IPS DF 6.9 (cell line): ENCODE results near the gene ZNF536.
"Not testable (repeated sequence)": the region's sequence is repeated elsewhere in the genome, so short reads cannot be mapped to it uniquely, and the experiment has no call there.

Experiments used
- DNase-seq: peaks from one replicate; pipeline ENCODE4 v3.0.0-alpha.2; 2013; ENCODE audit warnings: low read depth, low spot score
- H3K27ac ChIP-seq: one replicate; pipeline ENCODE4 v1.5.1; 2013; ENCODE audit warnings: low read length, control low read depth
- H3K27me3 ChIP-seq: 2 replicates; pipeline ENCODE4 v1.6.1; 2013; ENCODE audit warnings: mild to moderate bottlenecking, low read length; ENCODE audit not compliant: control insufficient read depth, insufficient read depth
- H3K36me3 ChIP-seq: 2 replicates; pipeline ENCODE4 v1.6.1; 2013; ENCODE audit warnings: low read length; ENCODE audit not compliant: control insufficient read depth, insufficient read depth
- H3K4me1 ChIP-seq: 2 replicates; pipeline ENCODE4 v1.6.1; 2013; ENCODE audit warnings: low read length; ENCODE audit not compliant: control insufficient read depth, insufficient read depth
- H3K4me3 ChIP-seq: 2 replicates; pipeline ENCODE4 v1.5.1; 2013; ENCODE audit warnings: mild to moderate bottlenecking, low read length
- H3K9me3 ChIP-seq: 2 replicates; pipeline ENCODE4 v1.6.1; 2013; ENCODE audit warnings: low read length, inconsistent platforms; ENCODE audit not compliant: control insufficient read depth, insufficient read depth
- WGBS: extraction: QIAGEN DNeasy Blood & Tissue Kit; methylation state at CpG from one replicate; pipeline ENCODE4 v1.1.7; 2013; ENCODE audit warnings: mixed read lengths, missing lambda C conversion rate; ENCODE audit not compliant: insufficient read length, insufficient coverage; 5-methylcytosine and 5-hydroxymethylcytosine counted together

Gene ZNF536

GRCh38 chr19:30457484-30457883, 85.3 kb downstream of the ZNF536 start:
- WGBS, result no CpG with 5 or more reads among the region's 4 CpGs
- H3K4me1 ChIP-seq, result no peaks in the 10 kb centered on the region
- no peak for DNase-seq
- no peaks in the 10 kb centered on the region for H3K27me3 ChIP-seq
- no peaks in the 10 kb centered on the region for H3K36me3 ChIP-seq
- no peaks in the 10 kb centered on the region for H3K9me3 ChIP-seq
- H3K4me3 ChIP-seq, result no peak overlapping the region
- no peak overlapping the region for H3K27ac ChIP-seq

- no peaks in the 10 kb centered on the region; the same call in 1 of the 2 replicates for H3K4me1 ChIP-seq
- H3K4me3 ChIP-seq, result no peak overlapping the region
- no CpG with 5 or more reads among the region's 2 CpGs for WGBS
- no peak overlapping the region for H3K27ac ChIP-seq
- no peaks in the 10 kb centered on the region for H3K9me3 ChIP-seq
- no peak for DNase-seq
- no peaks in the 10 kb centered on the region for H3K36me3 ChIP-seq
- no peaks in the 10 kb centered on the region for H3K27me3 ChIP-seq
Observed at GRCh38 chr19:30459859-30460258, 87.7 kb downstream of the ZNF536 start.

GRCh38 chr19:30464162-30464561, 92.0 kb downstream of the ZNF536 start:
- WGBS, result no CpG with 5 or more reads among the region's 8 CpGs
- H3K36me3 ChIP-seq, result no peaks in the 10 kb centered on the region
- no peak overlapping the region for H3K27ac ChIP-seq
- H3K4me3 ChIP-seq, result no peak overlapping the region
- H3K27me3 ChIP-seq, result no peaks in the 10 kb centered on the region
- H3K4me1 ChIP-seq, result no peaks in the 10 kb centered on the region; the same call in 1 of the 2 replicates
- DNase-seq, result no peak
- H3K9me3 ChIP-seq, result no peaks in the 10 kb centered on the region

GRCh38 chr19:30466598-30466997, 94.4 kb downstream of the ZNF536 start:
- not testable (repeated sequence) for DNase-seq, H3K4me3 ChIP-seq, H3K4me1 ChIP-seq, H3K27me3 ChIP-seq, H3K9me3 ChIP-seq, H3K27ac ChIP-seq, H3K36me3 ChIP-seq
- no CpG with 5 or more reads among the region's 4 CpGs for WGBS

- H3K4me3 ChIP-seq, result no peak overlapping the region
- H3K9me3 ChIP-seq, result 0 out of 2 replicates have a peak, but pooled peaks cover 2% of the 10 kb centered on the region
- WGBS, result no CpG with 5 or more reads among the region's 4 CpGs
- no peak overlapping the region for H3K27ac ChIP-seq
- no peaks in the 10 kb centered on the region for H3K27me3 ChIP-seq
- H3K4me1 ChIP-seq, result no peaks in the 10 kb centered on the region; the same call in 1 of the 2 replicates
- no peaks in the 10 kb centered on the region for H3K36me3 ChIP-seq
- DNase-seq, result no peak
Observed at GRCh38 chr19:30467239-30467638, 95.1 kb downstream of the ZNF536 start.

GRCh38 chr19:30469774-30470173, 97.6 kb downstream of the ZNF536 start:
- H3K4me3 ChIP-seq, result no peak overlapping the region
- H3K27ac ChIP-seq, result no peak overlapping the region
- 0 out of 2 replicates have a peak, but pooled peaks cover 2% of the 10 kb centered on the region for H3K9me3 ChIP-seq
- no peaks in the 10 kb centered on the region for H3K4me1 ChIP-seq
- H3K27me3 ChIP-seq, result no peaks in the 10 kb centered on the region
- no peaks in the 10 kb centered on the region for H3K36me3 ChIP-seq
- no CpG with 5 or more reads among the region's 5 CpGs for WGBS
- no peak for DNase-seq

GRCh38 chr19:30471441-30471840, 99.3 kb downstream of the ZNF536 start:
- no peak for DNase-seq
- no peak overlapping the region for H3K27ac ChIP-seq
- H3K36me3 ChIP-seq, result no peaks in the 10 kb centered on the region
- no peak overlapping the region for H3K4me3 ChIP-seq
- no CpG with 5 or more reads among the region's 4 CpGs for WGBS
- H3K9me3 ChIP-seq, result 0 out of 2 replicates have a peak, but pooled peaks cover 2% of the 10 kb centered on the region
- H3K4me1 ChIP-seq, result no peaks in the 10 kb centered on the region
- no peaks in the 10 kb centered on the region for H3K27me3 ChIP-seq

GRCh38 chr19:30473334-30473867, 101.2 kb downstream of the ZNF536 start:
- no peaks in the 10 kb centered on the region for H3K27me3 ChIP-seq
- DNase-seq, result no peak
- no peaks in the 10 kb centered on the region for H3K4me1 ChIP-seq
- H3K36me3 ChIP-seq, result no peaks in the 10 kb centered on the region
- H3K27ac ChIP-seq, result no peak overlapping the region
- 0 out of 2 replicates have a peak, but pooled peaks cover 2% of the 10 kb centered on the region for H3K9me3 ChIP-seq
- H3K4me3 ChIP-seq, result no peak overlapping the region
- no CpG with 5 or more reads among the region's 5 CpGs for WGBS

- H3K36me3 ChIP-seq, result no peaks in the 10 kb centered on the region
- no peak overlapping the region for H3K27ac ChIP-seq
- H3K4me3 ChIP-seq, result no peak overlapping the region
- H3K27me3 ChIP-seq, result no peaks in the 10 kb centered on the region
- H3K4me1 ChIP-seq, result no peaks in the 10 kb centered on the region
- no peak for DNase-seq
- WGBS, result no CpG with 5 or more reads among the region's 2 CpGs
- no peaks in the 10 kb centered on the region for H3K9me3 ChIP-seq
Observed at GRCh38 chr19:30476997-30477396, 104.8 kb downstream of the ZNF536 start.

- Histone ChIP-seq H3K27me3 (no peaks in the 10 kb centered on the region), H3K27ac (no peak overlapping the region), H3K9me3 (no peaks in the 10 kb centered on the region), H3K36me3 (no peaks in the 10 kb centered on the region), H3K4me3 (no peak overlapping the region), H3K4me1 (no peaks in the 10 kb centered on the region)
- DNase-seq, result no peak
- no CpG with 5 or more reads among the region's 7 CpGs for WGBS
Observed at GRCh38 chr19:30479231-30479630, 107.0 kb downstream of the ZNF536 start.

GRCh38 chr19:30480097-30480496, 107.9 kb downstream of the ZNF536 start:
- H3K36me3 ChIP-seq, result no peaks in the 10 kb centered on the region
- H3K27me3 ChIP-seq, result no peaks in the 10 kb centered on the region
- no peaks in the 10 kb centered on the region for H3K4me1 ChIP-seq
- no peaks in the 10 kb centered on the region for H3K9me3 ChIP-seq
- H3K4me3 ChIP-seq, result no peak overlapping the region
- no peak for DNase-seq
- WGBS, result no CpG with 5 or more reads among the region's 6 CpGs
- no peak overlapping the region for H3K27ac ChIP-seq
